DMS114 treated with DMSO at 0.1 percent for 48 hours (cell line): Measurements from ENCODE around the gene LMNB1.
"Not testable (repeated sequence)": the region's sequence is repeated elsewhere in the genome, so short reads cannot be mapped to it uniquely, and the experiment has no call there.

Experiments used
- DNase-seq: peaks from one replicate; lab custom pipeline; 2025; ENCODE audit not compliant: unreplicated experiment; lab: John Stamatoyannopoulos, UW

Gene LMNB1

GRCh38 chr5:126819253-126819652 lies 42.3 kb downstream of the LMNB1 start:
- no peak for DNase-seq

DNA sequence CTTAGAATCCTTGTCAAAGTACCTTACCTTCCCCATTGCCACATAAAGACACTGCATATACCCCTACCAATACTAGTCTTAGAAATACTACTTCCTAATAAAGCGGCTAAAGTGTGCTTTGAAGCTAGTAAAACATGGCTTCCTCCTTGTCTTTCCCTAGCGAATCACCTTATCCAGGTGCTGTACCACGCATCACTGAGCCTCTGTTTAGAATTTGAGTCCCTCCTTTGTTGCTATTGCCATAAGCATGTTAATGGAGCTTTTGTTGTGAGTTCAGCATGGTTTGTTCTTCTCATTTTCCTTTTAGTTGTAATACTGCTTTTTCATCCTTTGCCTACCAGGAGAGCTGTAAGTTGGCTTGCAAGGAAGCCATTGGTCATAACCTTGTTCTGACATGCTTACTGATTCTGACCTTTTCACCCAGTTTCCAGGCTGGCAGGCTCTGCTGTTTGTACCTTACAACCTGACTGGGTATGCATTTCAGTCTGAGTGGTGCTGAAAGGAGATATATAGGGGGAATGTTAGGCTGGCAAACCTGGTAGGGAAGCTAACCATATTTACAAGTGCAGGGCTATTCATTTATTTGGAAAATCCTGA lies 49.8 kb downstream of the LMNB1 start:
- DNase-seq = no peak

DNA sequence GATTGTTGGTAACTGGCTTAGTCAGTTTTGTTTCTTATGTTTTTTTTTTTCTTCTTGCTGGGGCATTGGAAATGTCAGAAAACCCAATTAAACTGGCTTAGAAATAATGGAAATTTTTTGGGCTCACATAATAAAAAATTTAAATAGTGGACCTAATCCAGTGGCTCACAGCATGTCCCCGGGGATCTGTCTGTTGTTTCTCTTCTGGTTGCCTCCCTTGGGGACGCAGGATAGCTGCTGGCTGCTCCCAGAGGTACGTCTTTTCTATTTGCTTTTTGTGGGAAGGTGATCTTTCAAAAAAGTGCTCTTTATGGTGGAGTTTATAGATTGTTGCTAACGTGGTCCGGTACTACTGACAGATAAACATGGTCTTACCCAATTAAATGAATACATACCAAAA lies 52.2 kb downstream of the LMNB1 start:
- no peak for DNase-seq

- no peak for DNase-seq
Observed at GRCh38 chr5:126830061-126830460, 53.1 kb downstream of the LMNB1 start.

DNA sequence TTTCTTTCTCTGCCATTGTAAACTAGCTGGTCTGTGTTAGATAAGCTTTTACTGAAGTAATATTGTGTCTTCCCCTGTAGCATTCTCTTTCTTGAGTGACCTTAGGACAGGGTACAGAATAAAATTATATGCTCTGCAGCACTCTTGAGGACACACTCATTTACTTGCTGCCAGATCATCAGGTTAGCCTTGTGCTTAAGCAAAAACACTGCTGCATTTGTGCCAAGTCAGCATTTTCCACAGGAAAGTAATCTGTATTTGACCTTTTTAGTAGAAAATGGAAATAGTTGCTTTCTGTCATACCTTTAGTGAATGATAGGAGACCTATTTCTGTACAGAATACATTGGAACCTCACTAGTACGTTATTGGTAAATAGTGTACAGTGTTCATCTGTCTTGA lies 54.2 kb downstream of the LMNB1 start:
- DNase-seq = no peak

DNA sequence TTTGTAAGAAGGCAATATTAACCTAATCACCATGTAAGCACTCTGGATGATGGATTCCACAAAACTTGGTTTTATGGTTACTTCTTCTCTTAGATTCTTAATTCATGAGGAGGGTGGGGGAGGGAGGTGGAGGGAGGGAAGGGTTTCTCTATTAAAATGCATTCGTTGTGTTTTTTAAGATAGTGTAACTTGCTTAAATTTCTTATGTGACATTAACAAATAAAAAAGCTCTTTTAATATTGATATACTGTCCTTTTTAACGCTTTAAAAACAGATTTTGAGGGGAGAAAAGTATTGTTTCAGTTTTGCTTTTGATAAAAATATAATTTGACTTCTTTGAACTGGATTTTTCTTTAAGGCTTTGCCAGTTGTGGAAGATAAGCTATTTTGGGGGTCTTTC lies 59.8 kb downstream of the LMNB1 start:
- DNase-seq = no peak

DNA sequence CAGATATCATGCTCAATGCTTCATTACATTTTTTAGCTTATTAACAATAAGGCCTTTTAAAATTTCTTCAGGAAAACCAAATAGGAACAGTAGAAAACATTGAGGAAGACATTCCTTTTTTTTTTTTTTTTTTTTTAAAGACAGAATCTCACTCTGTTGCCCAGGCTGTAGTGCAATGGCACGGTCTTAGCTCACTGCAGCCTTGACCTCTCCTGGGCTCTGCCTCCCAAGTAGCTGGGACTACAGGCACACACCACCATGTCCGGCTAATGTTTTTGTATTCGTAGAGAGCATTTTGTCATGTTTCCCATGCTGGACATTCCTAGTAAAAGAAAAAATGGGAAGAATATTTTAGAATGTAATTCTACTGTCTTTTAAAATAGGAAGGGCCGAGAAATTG lies 60.3 kb downstream of the LMNB1 start:
- no peak for DNase-seq

GRCh38 chr5:126837906-126838539 lies 61.1 kb downstream of the LMNB1 start:
- no peak for DNase-seq

DNA sequence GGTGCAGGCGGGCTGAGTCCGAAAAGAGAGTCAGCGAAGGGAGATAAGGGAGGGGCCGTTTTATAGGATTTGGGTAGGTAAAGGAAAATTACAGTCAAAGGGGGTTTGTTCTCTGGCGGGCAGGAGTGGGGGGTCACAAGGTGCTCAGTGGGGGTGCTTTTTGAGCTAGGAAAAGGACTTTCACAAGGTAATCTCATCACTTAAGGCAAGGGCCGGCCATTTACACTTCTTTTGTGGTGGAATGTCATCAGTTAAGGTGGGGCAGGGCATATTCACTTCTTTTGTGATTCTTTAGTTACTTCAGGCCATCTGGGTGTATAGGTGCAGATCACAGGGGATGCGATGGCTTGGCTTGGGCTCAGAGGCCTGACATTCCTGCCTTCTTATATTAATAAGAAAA lies 62.5 kb downstream of the LMNB1 start:
- not testable (repeated sequence) for DNase-seq

DNA sequence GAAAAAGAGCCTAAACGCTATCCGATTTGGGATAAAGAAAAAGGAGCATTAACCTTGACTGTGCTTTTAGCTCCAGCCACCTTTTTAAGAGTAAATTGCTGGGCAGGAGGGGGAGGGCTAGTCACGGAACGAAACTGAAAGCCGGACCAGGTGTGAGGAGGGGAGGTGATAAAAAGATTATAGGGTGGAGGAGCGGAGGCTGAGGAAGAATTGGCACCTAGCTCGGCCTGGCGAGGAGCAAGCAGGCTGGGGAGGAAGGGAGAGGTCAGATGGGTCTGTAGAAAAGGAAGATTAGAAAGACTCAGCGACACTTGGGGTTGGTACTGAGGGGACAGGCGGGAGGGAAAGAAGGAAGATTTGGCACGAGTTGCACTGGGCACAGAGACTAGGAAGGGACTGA lies 66.4 kb downstream of the LMNB1 start:
- DNase-seq = not testable (repeated sequence)

DNA sequence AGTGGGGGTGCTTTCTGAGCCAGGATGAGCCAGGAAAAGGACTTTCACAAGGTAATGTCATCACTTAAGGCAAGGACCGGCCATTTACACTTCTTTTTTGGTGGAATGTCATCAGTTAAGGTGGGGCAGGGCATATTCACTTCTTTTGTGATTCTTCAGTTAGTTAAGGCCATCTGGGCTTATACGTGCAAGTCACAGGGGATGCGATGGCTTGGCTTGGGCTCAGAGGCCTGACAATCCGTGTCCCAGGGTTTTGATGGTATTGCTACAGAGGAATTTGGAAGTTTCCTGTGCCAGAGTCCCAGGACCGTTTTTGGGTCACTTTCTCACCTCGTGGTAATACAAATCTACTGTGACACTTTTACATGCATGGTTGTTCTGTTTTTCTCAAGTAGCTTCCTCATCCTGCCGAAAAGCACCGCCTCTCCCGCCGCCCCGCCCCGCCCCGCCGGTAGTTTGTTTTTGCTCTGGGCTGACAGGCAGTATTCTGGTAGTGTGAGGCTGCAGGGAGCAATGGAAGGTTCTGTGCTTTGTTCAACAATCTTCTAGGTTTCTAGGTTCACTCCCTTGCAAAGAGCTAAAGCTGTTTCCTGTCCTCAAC lies 68.6 kb downstream of the LMNB1 start:
- not testable (repeated sequence) for DNase-seq

DNA sequence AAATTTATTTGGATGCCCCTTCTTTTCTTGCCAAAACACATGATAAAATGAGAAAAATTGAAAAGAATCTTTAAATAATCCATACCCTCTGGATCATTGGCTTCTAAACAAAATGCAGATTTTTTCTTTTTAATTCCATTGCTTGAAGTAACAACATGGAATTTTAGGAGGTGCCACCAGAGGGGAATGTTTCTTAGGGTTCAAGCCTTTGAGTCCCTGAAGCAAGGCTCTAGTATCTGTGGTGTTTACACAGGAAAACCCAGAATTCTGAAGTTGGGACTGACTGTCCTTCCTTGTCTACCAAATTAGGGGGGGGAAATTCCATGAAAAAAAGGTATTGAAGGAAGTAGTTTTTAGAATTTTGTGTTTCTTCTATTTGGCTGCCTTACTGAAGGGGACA lies 69.4 kb downstream of the LMNB1 start:
- no peak for DNase-seq

GRCh38 chr5:126846744-126847455 lies 70.0 kb downstream of the LMNB1 start:
- DNase-seq = no peak

DNA sequence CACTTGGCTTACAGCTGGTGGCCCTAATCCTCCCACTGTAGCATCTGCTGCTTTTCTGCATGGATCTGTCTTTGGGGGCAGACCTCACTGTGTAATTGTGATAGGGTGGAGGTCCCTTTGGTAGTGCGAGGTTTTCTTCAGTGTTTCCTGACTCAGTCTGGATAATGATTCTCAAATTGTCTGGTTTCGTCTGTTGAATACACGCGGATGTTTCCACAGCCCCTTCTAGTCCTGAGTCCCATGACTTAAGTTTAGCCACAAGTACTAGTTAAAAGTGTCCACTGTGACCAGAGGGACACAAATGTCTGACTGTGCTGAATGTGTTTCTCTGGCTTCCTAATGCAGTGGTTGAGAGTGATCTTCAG lies 70.5 kb downstream of the LMNB1 start:
- DNase-seq = no peak

DNA sequence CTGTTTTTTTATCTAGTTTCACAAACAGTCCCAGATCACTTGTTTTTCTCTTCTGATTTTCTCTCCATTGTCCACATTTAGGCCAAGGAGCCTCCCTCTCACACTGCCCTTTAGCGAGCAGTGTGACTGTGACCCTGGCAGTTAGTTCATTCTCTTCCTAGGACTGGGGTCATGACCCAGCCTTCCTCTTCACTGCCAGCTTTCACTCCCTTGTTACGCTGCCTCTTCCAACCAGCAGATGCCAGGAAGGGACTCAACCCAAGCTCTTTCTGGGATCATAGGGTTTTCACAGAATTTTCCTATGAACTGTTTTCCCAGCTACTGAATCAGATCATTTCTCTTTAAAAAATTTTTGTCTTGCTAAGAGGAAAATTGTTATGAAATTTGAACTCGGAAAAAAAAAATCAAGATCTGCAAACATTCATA lies 70.9 kb downstream of the LMNB1 start:
- no peak for DNase-seq

DNA sequence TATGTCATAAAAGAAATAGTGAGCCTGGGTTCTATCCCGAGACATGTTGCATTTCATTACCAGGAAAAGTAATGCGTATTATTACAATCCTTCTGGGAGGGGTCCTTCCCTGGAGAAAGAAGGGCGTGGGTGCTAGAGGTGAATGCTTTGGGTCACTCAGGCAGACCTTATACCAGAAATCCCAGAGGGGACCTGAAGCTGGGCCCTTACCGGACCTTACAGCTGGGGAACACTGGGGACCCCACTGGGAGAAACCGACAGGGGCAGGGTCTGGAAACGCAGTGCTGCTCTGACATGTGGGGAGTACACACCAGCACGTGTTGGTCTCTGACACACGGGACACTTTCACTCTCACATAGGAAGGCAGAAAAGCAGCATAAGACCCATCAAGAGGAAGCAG lies 71.3 kb downstream of the LMNB1 start:
- no peak for DNase-seq

DNA sequence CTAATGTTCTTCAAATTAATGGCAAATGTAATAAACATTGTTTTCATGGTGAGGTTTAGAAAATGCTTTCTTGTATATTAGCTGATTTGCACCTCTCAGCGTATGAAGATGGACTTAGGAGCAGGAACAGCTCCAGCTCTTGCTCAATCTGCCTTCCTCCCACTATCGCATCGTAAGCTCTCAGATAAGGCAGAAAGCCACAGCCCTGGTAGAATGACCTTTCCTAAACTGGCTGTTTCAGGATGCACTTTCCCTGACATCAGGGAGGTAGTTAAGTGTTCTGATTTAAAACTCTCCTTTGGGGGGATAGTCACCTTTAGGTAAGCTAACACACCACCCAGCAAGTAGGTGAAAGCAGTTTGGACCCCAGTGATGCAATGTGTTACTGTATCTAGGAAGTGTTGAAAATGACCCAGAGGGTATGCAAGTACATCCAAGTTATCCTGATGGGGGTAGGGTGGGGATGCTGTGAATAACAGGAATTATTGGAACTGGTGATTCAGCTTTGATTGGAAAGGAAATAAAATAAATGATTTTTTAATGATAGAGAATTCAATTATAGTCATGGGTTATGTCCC lies 72.3 kb downstream of the LMNB1 start:
- no peak for DNase-seq

DNA sequence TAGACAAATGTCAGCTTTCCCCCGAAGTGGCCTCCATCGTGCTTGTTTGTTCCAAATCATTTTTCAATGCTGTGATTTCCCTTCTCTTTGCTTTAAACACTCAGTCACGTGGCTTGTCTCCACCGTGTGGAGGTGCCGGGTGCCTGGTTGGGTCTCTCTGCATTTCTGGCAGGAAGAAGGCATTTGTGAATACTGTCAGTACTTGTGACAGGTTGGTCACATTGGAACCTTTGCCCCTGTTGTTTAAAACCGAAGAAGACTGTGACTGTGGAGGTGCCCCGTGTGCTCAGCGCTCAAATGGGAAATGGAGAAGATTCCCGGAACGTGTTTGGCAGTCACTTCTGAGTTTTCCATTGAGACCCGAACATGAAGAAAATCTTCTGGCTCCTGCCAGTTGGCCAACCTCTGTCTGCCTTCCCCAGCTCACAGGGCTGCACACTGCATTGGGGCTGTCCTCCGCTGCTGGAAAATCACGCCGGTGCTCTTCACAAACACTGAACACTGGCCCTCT lies 74.6 kb downstream of the LMNB1 start:
- DNase-seq = no peak

DNA sequence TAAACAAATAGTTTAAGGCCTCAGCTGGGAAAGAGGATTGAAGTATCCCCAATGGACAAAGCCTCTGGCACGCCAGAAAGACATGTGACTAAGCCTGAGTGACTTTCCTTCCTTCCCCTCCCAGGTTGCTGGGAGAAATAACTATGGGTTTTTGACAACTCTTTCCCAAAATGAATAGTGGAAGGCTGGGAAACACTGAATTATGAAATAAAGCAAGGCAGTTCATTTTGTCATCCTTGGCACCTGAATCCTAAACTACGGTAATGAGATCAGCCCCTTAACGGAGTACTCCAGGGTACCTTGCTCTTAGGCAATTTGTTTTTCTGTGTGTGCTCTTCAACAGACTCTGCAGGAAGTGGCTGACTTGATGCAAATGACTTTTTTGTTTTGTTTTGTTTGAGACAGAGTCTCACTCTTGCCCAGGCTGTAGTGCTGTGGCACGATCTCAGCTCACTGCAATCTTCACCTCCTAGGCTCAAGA lies 75.2 kb downstream of the LMNB1 start:
- DNase-seq = no peak

DNA sequence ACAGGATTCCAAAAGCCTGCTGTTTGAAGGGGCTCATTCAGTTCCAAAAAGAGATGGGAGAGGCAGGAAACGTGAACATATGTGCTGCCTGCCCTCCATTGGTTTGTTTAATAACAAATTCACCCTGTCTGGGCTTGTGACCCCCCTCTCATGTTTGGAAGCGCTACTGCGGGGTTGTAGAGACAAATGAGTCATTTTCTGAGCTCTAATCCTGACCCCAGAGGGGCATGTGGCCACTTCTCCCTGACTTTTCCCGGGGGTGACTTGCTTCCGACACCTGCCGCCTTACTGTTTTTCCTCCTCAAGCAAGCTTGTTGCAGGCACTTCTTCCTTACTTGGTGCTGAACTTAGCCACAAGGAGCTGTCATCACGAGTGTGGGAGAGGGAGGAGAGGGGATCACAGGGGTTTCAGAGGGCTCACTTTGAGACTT lies 75.9 kb downstream of the LMNB1 start:
- DNase-seq = no peak

GRCh38 chr5:126853541-126854307 lies 76.8 kb downstream of the LMNB1 start:
- not testable (repeated sequence) for DNase-seq
